Measurements from ENCODE around the gene ENO2.

The ENO2 gene

DNA sequence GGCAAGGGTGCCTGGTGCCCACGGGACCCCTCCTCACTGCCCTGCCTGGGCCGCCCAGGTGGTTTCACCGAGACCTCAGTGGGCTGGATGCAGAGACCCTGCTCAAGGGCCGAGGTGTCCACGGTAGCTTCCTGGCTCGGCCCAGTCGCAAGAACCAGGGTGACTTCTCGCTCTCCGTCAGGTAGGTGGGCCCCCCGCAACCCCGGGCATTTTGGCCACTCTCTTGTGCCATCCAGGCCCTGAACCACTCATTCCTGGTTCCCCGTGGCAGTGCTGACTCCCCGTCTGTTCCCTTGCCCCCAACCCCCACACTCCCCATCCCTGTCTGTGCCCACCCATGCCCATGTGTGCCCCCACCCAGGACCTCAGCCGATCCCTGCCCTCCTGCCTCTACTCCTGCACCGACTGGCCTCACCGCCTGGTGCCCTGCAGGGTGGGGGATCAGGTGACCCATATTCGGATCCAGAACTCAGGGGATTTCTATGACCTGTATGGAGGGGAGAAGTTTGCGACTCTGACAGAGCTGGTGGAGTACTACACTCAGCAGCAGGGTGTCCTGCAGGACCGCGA, 37.3 kb downstream of the ENO2 start:
- no peak overlapping the region for H3K4me3 ChIP-seq (ENCODE audit: low read length)
- TF ChIP-seq CTCF (conservative IDR thresholded peaks at IDR 0.05; ENCODE audit: low read length), result no peak
- DNase-seq (ENCODE audit: low read depth), result no peak

DNA sequence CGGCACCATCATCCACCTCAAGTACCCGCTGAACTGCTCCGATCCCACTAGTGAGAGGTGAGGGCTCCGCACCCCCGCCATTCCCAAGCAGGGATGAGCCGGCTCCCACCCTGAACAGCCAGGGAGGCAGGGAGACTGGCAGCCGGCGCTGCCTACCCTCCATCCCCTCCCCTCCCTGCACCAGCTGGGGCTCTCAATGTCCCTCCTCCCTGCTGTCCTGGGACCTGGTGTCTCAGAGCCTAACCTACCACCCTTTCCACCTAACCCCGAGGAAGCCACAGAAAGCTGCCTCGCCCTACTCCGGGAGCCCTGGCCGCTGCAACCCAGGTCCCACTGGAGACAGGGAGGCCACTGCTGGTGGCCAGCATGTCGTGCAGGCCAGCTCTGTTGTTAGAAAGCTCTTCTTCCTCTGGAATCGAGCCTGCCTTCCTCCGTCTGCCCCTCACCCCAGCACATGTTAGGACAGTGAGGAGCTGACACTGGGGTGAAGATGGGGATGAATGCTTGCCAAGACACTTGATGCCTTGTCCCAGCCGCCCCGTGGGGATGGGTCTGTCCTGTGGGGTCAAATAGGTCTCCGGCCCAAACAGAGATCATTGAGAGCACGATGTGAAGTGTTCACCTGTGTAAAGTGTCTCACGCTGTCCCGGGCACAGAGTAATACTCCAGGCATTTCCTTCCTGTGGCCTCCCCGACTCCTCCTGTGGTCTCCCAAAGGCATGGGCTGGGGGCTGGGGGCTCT, 37.9 kb downstream of the ENO2 start:
- no peak for DNase-seq (ENCODE audit: low read depth)
- no peak overlapping the region for H3K4me3 ChIP-seq (ENCODE audit: low read length)
- TF ChIP-seq CTCF (conservative IDR thresholded peaks at IDR 0.05; ENCODE audit: low read length), result no peak

DNA sequence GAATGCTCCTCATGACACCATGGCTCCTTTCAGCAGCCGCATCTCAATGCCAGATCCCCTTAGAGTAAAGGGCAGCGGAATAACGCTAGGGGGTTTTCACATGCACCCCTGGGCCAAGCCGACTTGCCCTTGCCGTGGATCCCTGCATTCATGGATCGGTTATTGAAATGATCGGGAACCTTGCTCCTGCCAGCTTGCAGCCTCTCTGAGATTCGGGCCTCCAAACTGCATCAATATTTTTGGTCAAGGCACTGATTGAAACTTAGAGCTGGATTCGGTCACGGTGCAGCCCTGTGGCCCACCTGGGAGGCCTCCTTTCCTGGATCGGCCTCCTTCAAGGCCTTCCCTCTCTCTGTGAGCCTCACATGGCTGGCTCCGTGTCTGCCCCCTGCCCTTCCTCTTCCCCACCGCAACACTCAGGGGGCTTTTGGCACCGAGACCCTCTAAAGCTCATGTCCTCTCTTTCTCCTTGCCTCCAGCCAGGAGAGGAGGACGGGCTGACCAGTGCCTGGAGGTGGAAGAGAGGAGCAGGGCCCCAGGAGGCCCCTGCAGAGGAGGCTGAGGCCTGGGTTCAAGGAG, 38.6 kb downstream of the ENO2 start:
- no peak overlapping the region for H3K4me3 ChIP-seq (ENCODE audit: low read length)
- TF ChIP-seq CTCF (conservative IDR thresholded peaks at IDR 0.05; ENCODE audit: low read length), result no peak

GRCh38 chr12:6953442-6954315, 39.3 kb downstream of the ENO2 start:
- TF ChIP-seq CTCF (conservative IDR thresholded peaks at IDR 0.05; ENCODE audit: low read length), result no peak
- no peak overlapping the region for H3K4me3 ChIP-seq (ENCODE audit: low read length)
- DNase-seq (ENCODE audit: low read depth), result no peak

More for the DNA sequence above, 38.6 kb downstream of the ENO2 start:
- DNase-seq (ENCODE audit: low read depth), result no peak

GRCh38 chr12:6954316-6955107, 40.1 kb downstream of the ENO2 start:
- H3K4me3 ChIP-seq (ENCODE audit: low read length), result no peak overlapping the region

More at GRCh38 chr12:6954316-6955107, 40.1 kb downstream of the ENO2 start:
- no peak for DNase-seq (ENCODE audit: low read depth)
- TF ChIP-seq CTCF (conservative IDR thresholded peaks at IDR 0.05; ENCODE audit: low read length), result no peak

Data from AG10803 (cell line).